Neural progenitor cell (in vitro differentiated cells): ENCODE measurements around the gene ECM2.

Experiments
- EZH2phosphoT487 ChIP-seq: fragments of 200-600 bp; sonication (generic); IDR thresholded peaks from 2 replicates; pipeline ENCODE4 v1.6.1; 2017; ENCODE audit warnings: antibody characterized with exemption
- TF ChIP-seq, protein P1 (sequence below): fragments of 200-600 bp; sonication (generic); IDR thresholded peaks from 2 replicates; pipeline ENCODE4 v1.5.1; 2017; ENCODE audit warnings: antibody characterized with exemption, mild to moderate bottlenecking

DNA sequence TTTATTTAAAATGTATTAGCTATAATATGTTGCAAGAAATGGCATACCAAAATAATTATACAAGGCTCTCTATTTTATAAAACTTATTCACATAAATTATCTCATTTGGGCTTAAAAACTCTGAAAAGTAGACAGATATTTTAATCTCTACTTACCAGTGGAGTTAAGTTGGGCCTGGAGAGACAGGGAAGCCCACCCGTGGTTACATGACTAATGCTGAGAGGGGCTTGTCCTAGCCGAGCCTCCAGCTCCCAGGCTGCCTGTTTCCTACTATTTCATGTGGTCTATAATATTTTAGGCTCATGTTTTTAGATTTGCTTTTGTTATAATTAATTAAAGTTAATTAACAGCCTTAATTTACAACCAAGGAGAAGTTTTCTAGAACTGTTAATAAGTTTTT is 32.6 kb downstream of the ECM2 start:
- TF ChIP-seq, protein P1, sequence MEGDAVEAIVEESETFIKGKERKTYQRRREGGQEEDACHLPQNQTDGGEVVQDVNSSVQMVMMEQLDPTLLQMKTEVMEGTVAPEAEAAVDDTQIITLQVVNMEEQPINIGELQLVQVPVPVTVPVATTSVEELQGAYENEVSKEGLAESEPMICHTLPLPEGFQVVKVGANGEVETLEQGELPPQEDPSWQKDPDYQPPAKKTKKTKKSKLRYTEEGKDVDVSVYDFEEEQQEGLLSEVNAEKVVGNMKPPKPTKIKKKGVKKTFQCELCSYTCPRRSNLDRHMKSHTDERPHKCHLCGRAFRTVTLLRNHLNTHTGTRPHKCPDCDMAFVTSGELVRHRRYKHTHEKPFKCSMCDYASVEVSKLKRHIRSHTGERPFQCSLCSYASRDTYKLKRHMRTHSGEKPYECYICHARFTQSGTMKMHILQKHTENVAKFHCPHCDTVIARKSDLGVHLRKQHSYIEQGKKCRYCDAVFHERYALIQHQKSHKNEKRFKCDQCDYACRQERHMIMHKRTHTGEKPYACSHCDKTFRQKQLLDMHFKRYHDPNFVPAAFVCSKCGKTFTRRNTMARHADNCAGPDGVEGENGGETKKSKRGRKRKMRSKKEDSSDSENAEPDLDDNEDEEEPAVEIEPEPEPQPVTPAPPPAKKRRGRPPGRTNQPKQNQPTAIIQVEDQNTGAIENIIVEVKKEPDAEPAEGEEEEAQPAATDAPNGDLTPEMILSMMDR: no peak
- TF ChIP-seq EZH2phosphoT487: no peak
